Measurements from ENCODE around the gene ZCCHC7. TPM values are rescaled to one million over a fixed set of nuclear protein-coding genes. Genes with fewer than 3 reads are reported as not detected.

The ZCCHC7 gene
- total and polyA plus RNA-seq, 2 donors (not counting 3 experiments of a cell fraction or from before 2014, with no cell fraction given) = 7.4 to 14.8 TPM

DNA sequence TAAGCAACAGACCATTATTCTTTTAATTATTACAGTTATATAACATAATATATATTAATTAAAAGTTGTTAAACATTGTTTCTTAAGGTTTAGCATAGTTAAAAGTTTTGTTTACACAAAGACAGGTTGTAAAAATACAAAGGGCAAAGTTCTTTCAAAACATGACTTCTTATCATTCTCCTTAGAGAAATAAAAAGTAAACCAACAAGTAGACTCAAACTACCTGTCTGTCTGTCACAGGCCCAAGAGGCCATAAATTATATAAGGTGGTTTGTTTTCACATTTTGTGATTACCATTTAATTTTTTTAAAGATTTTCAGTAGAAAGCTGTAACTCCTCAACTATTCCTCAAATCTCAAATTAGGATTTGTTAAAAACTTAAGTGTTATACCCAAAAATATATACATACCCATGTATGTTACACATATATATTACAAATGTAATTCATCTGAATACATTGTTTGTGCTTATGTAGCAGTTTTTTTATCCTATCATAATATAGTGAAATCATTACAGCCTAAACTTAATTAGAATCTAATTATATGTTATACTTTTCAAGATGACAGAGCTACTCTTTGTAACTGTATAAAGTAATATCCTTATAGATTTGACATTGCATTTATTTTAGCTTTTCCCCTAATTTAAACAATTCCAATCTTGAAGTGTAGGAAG lies 208.3 kb downstream of the ZCCHC7 start:
- no peaks in the 10 kb centered on the region for H3K36me3 ChIP-seq (ENCODE audit: control insufficient read depth in 2 of 2, extremely low read depth in 1 of 2, insufficient read depth in 2 of 2, low read length in 2 of 2)
- no peak for FAIRE-seq
- ChIA-PET POLR2A (no interaction called here), CTCF (interaction anchor here (0.9 to 3.2 kb wide), 12 partner anchors 9 to 455 kb away, joined by 3 to 61 read pairs (median 4); no protein-coding TSS in a partner anchor)
- H3K27me3 ChIP-seq (ENCODE audit: control insufficient read depth in 2 of 2, insufficient read depth in 2 of 2, low read length in 2 of 2) = no peaks in the 10 kb centered on the region
- dilution Hi-C loops (cut with MboI; ENCODE audit: extremely low pct_ligation_motif_present, low sequenced_read_pairs) (no loop called here), intact Hi-C loops (cut with micrococcal nuclease) (loop anchor here (1.0 kb wide), 1 partner anchor 332 kb away; no protein-coding TSS in a partner anchor)
- H4K20me1 ChIP-seq (replicated peaks; ENCODE audit: control insufficient read depth, extremely low read depth, insufficient read depth, low read length) = no peaks in the 10 kb centered on the region
- no peak overlapping the region for H3K9ac ChIP-seq (replicated peaks; ENCODE audit: extremely low read depth, insufficient read depth, low read length)
- H3K9me3 ChIP-seq (replicated peaks; ENCODE audit: control insufficient read depth, insufficient read depth, low read length) = no peaks in the 10 kb centered on the region
- TF ChIP-seq EZH2 (IDR thresholded peaks at IDR 0.05; ENCODE audit: borderline replicate concordance, low read depth, low read length, severe bottlenecking) (no peak), POLR2AphosphoS5 (IDR thresholded peaks at IDR 0.05; ENCODE audit: insufficient read depth, low read depth, low read length) (no peak), MYC (IDR thresholded peaks at IDR 0.05; ENCODE audit: low read depth, low read length) (no peak), JUN (IDR thresholded peaks at IDR 0.05; ENCODE audit: borderline replicate concordance, insufficient read depth, insufficient read length, low read depth) (no peak), POLR2A (IDR thresholded peaks at IDR 0.05; ENCODE audit: low read depth, low read length) (no peak), GATA2 (IDR thresholded peaks at IDR 0.05; ENCODE audit: insufficient read depth, insufficient read length, low read depth, low read length) (no peak), FOS (IDR thresholded peaks at IDR 0.05; ENCODE audit: borderline replicate concordance, insufficient read depth, low read length) (no peak)
- TF ChIP-seq, protein P1, sequence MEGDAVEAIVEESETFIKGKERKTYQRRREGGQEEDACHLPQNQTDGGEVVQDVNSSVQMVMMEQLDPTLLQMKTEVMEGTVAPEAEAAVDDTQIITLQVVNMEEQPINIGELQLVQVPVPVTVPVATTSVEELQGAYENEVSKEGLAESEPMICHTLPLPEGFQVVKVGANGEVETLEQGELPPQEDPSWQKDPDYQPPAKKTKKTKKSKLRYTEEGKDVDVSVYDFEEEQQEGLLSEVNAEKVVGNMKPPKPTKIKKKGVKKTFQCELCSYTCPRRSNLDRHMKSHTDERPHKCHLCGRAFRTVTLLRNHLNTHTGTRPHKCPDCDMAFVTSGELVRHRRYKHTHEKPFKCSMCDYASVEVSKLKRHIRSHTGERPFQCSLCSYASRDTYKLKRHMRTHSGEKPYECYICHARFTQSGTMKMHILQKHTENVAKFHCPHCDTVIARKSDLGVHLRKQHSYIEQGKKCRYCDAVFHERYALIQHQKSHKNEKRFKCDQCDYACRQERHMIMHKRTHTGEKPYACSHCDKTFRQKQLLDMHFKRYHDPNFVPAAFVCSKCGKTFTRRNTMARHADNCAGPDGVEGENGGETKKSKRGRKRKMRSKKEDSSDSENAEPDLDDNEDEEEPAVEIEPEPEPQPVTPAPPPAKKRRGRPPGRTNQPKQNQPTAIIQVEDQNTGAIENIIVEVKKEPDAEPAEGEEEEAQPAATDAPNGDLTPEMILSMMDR (IDR thresholded peaks at IDR 0.05; ENCODE audit: extremely low read depth in 1 of 2, insufficient read depth in 1 of 2, low read depth in 1 of 2, low read length in 2 of 2) = no peak
- TF ChIP-seq, protein P2, sequence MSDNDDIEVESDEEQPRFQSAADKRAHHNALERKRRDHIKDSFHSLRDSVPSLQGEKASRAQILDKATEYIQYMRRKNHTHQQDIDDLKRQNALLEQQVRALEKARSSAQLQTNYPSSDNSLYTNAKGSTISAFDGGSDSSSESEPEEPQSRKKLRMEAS (IDR thresholded peaks at IDR 0.05; ENCODE audit: insufficient read depth, insufficient read length) = no peak
- H3K4me2 ChIP-seq (ENCODE audit: insufficient read depth, low read length) = no peak overlapping the region
- DNase-seq (ENCODE audit: low read depth, low spot score) = no peak
- H2AFZ ChIP-seq (ENCODE audit: low read depth, low read length) = no peak overlapping the region
- H3K9me1 ChIP-seq (replicated peaks; ENCODE audit: control insufficient read depth, extremely low read depth, insufficient read depth, low read length) = no peaks in the 10 kb centered on the region
- no peaks in the 10 kb centered on the region for H3K4me1 ChIP-seq (ENCODE audit: control insufficient read depth, extremely low read depth, insufficient read depth, low read length)
- no peaks in the 10 kb centered on the region for H3K79me2 ChIP-seq (ENCODE audit: control insufficient read depth, insufficient read depth, low read length)
- no peak overlapping the region for H3K4me3 ChIP-seq (replicated peaks in 1 of 3; ENCODE audit: insufficient read depth in 1 of 3, low read depth in 1 of 3, low read length in 3 of 3)
- no TSS peak for BruUV-seq (replicated peaks)
- H3K27ac ChIP-seq (ENCODE audit: insufficient read depth, low read depth, low read length) = no peak overlapping the region
